ENCODE results near the gene LPCAT1.

Gene LPCAT1

DNA sequence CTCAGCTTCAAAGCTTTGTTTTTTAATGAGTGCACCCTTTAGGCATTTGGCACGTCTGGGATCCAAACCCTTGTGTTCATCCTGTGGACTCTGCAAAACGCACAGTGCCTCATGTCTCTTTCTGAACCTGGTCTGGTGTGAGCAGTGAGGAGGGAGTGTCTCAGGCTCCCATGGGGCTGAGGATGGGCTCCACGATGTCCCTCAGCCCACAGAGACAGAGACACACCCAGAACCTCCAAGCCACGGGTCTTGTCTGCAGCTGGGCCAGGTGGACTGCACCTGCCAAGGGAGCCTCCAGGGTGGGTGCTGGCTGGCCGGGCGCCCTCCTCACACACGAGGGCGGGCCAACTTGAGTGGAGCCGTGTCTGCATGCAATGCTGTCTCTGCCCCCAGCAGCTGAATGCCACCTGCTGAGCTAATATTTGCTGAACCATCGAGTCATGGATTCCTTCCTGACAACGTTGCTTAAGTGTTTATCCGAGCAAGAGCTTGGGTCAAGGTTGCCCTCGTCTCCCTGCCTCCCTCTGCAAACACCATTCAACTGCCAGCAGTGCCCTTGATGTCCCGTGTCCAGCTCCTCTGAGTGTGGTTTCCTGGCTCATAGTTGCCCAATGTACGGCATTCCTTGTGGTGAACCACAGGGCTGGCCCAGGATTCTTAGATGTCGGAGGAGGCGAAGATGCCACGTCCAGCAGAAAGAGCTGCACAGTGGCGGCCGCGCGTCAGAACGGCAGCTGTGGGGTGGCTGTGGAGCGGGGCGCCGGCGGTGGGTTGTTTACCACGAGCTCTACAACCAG lies 31.4 kb upstream of the LPCAT1 start:
- DNase-seq = no peak

GRCh38 chr5:1554410-1554967 lies 30.7 kb upstream of the LPCAT1 start:
- no peak for DNase-seq

DNA sequence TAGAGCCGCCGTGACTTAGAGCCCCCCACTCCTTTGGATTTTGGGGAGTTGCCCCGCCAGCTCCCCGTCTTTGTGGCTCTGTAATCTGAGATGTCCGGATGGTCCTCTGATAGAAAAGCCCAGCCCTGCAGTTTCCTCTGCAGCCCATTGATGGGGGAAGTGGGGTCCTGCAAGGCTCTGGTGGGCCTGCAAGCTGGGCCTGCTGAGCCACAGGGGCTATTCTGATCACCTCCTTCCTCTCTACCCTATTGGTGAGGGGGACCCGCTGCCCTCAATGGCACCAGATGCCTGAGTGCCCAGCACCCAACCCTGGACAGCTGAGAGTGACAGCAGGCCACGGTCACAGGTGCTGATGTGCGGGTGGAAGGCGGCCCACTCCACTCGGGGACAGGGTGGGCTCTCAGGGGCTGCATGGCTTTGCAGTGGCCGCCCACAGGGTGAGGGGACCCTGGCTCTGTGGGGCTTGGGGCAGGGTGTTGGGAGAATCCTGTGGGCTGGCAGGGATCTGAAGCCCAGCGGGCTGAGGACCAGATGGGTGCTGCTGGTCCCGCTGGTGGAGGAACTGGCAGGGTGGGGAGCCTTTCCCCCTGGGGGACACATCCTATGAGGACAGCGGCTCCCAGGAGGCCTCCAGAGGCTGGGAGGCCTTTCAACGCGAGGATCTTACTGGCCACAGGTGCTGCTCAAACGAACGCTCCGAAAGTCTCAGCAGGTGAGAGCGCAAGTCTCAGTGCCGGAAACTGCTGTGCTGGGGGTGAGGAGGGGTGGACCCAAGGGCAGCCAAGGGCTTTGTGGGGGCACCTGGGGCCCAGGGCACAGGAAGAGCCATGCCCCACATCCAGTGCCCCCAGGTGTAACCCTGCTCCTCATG lies 30.0 kb upstream of the LPCAT1 start:
- DNase-seq = no peak

DNA sequence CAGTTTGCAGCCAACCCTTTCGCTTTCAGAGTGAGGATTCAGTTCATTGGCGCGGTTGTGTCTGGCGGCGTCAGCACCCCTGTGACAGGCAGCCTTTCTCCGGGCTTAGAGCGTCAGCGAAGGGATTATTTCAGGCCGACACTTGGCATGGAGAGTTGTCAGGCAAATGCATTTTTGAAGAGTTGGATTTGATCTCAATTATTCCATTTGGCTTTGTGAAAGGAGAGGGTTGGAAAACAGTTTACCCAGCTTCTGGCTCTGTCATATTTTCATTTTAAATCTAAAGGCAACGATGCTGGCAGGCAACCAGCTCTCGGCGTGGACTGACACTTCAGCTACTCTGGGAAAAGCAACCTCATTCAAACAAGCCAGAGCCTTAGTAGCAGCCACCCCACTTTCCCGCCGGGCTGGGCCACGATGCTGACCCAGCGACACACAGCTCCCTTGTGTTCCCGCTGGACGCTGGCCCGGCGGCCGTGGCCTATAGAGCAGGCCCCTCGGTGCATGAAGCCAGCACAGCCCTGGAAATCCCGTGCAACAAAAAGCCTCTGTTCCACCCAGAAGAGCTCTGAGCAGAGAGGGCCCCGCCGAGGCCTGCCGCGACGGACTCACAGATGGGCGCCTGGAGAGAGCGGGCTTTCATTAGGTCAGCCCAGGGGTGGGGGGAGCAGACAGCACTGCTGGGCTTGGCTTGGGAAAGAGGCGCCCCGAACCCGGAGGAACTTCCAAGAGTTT lies 28.9 kb upstream of the LPCAT1 start:
- DNase-seq = no peak

DNA sequence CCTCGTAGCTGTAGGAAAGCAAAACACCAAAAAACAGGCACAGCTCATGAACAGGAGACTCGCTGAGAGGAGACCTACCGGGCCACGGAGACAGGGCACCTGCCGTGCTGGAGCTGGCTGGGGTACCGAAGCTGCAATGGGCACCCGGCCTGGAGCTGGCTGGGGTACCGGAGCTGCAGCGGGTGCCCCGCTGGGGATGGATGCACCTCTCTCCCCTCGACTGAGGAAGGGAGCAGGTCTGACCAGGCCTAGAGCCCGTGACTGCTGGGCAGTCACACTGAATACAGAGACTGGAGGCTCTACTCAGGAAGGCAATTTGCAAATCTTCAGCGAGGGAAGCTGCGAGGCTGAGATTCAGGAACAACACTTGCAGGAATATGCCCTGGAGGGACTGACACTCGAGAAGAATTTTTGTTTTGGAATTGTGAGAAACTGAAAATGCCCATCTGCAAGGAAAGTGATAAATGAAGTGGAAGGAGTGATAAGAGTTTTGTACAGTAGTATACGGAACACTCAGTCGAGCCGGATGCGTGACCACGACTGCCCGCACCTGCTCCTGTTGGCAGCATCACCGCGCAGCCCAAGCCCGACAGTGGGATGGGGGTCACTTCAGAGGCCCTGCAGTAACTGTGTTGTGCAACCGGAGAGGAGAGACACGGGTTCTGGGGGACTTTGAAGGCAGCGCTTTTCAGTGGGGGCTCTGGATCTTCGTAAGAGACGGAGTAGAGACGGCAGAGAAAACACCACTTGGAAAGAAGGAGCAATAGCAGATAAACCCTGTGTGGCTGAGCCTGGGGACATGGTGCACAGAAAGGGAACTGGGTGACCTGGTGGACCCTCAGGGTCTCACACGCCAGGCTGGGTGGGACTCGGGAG lies 27.9 kb upstream of the LPCAT1 start:
- no peak for DNase-seq

DNA sequence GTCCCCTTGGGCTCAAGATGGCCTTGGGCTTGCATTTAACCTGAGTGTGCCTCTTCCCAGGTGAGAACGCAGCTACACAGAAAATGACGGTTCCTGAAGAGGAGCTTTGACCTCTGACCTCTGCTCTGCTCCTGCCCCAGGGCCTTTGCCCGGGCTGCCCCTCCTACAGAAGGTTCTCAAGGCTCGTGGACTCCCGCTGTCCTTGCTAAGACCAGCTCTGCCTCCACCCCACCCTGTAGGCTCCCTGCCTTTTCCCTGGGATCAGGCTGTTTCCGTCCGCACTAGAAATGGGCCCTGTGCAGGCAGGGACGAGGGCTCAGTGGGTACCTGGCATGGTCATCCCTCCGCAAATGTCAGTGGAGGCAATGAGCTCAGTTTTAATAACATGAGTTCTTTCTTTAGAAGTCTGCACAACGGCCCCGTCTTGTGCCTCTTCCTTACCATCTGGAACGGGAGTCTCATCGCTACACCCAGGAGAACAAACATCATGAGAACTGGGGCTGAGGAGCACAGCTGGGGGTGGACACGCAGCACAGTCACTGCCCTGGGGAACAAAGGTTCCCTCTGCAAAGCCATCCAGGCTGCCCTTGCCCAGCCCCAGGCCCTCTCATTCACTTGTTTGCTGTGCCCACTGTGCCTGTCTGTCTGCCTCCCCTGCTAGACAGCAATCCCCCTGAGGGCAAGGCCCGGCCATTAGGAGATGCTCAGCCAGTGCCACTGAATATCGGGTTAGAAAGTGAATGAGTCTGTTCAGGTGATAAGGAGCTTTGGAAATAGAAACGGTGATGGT lies 26.7 kb upstream of the LPCAT1 start:
- no peak for DNase-seq

DNA sequence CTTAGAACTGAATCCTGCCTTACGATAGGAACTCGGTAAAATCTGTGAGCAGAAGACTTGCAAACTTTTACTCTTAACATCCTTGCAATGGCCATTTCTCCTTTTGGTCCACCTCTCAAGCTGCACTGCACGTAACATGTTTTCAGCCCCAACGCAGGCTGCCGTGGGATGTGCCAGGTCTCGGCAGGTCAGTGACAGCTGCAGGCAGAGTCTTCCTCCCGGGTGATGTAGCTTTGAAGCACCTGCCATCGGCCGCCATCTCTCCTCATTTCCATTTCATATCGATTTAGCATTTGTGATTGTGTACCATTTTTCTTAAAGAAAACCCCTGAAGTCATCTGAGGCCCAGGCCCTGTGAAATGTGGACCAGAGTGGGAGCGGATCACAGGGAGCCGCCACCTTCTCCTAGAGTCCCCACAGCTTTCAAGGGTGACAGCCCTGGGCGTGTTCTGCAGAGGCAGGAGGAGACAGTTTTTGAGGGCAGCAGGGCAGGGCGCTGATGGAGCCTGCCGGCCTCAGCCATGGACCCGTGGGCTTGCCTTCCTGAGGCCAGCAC lies 25.8 kb upstream of the LPCAT1 start:
- no peak for DNase-seq

- DNase-seq = no peak
Observed at GRCh38 chr5:1548702-1549474, 25.1 kb upstream of the LPCAT1 start.

DNA sequence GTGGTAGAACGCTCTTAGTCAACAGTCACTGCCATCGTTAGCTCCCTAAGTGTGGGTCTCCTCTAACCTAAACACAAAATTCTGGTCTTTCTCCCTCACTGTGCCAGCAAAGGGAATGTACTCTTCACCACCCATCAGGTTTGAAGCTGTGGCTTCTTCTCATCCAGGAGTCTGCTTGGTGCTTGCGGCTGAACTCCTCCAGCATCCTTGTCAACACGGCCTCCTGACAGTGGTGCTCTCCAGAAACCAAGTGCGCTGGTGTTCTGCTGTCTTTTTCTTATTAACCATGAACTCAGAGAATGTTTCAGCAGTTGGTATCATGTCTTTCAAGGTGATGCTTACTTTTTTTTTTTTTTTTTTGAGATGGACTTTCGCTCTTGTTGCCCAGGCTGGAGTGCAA lies 23.9 kb upstream of the LPCAT1 start:
- no peak for DNase-seq

GRCh38 chr5:1547236-1547635 lies 23.5 kb upstream of the LPCAT1 start:
- DNase-seq = no peak

- no peak for DNase-seq
Observed at GRCh38 chr5:1546556-1546955, 22.8 kb upstream of the LPCAT1 start.

DNA sequence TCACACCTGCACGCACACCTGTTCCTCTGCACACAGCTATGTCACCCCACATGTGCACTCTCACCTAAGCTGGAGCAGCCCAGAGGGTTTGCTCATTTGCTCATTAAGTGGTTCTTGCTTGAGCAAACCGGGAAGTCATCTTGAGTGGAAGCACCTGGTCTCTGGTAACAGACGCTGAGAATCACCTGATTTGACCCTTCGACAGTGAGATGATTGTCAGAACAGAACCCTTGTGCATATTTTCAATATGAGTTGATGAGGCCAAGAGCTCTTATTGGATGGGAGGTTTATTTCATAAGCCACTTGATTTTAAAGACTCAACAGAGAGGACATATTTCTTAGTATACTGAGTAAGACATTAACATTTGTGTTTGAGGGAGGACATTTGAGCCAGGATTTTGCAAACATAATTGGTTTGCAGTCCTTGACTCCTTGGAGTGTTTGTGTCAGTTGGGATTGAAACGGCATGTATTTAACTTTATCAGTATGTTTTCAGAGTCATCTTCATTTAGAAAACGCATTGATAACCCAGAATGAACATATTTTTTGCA lies 22.1 kb upstream of the LPCAT1 start:
- DNase-seq = no peak

- DNase-seq = no peak
Observed at GRCh38 chr5:1545126-1545804, 21.5 kb upstream of the LPCAT1 start.

- no peak for DNase-seq
Observed at GRCh38 chr5:1544294-1544961, 20.7 kb upstream of the LPCAT1 start.

GRCh38 chr5:1543398-1544293 lies 19.9 kb upstream of the LPCAT1 start:
- DNase-seq = no peak

- DNase-seq = no peak
Observed at GRCh38 chr5:1542781-1543180, 19.0 kb upstream of the LPCAT1 start.

DNA sequence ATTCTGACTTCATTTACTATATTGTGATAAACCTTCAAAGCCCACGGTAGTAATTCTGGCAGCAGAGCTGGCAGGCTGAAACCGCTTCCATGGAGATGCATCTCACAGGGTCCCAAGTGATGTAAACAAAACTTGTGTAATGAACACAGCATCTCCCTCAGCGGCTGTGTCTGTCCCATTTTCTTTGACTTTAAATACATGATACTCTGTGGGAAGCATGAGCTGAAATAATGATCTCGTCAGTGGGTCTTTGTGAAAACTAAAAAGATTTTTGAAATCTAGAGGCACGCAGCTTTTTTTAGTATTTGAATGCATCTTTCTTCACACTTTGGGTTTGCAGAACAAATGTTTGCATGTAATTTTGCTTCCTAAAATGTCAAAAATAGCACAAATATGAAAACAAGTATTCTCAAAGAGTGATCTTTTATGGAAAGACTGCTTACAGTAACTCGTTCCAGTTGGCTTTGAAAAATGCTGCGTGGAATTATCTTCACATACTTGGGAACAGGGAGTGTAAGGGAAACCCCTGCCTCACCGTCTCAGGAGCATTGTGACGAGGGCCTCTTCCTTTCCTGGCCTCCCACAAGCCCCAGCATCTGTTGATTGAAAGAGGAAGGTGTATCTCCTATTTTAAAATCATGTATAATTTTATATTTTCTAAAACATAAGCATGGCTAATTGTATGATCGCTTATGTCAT lies 18.1 kb upstream of the LPCAT1 start:
- no peak for DNase-seq
